ENCODE data around the gene HBG2. TPM values are rescaled to one million over a fixed set of nuclear protein-coding genes. Genes with fewer than 3 reads are reported as not detected.

The HBG2 gene
- total and polyA plus RNA-seq, 9 of the 15 experiments (the other 6 are each of a cell fraction or from before 2014, with no cell fraction given), result 1,626 to 58,619 (median 10,515) TPM

DNA sequence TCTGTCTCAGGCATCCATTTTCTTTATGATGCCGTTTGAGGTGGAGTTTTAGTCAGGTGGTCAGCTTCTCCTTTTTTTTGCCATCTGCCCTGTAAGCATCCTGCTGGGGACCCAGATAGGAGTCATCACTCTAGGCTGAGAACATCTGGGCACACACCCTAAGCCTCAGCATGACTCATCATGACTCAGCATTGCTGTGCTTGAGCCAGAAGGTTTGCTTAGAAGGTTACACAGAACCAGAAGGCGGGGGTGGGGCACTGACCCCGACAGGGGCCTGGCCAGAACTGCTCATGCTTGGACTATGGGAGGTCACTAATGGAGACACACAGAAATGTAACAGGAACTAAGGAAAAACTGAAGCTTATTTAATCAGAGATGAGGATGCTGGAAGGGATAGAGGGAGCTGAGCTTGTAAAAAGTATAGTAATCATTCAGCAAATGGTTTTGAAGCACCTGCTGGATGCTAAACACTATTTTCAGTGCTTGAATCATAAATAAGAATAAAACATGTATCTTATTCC is 26.1 kb upstream of the HBG2 start (continued):
- TF ChIP-seq, protein P1, sequence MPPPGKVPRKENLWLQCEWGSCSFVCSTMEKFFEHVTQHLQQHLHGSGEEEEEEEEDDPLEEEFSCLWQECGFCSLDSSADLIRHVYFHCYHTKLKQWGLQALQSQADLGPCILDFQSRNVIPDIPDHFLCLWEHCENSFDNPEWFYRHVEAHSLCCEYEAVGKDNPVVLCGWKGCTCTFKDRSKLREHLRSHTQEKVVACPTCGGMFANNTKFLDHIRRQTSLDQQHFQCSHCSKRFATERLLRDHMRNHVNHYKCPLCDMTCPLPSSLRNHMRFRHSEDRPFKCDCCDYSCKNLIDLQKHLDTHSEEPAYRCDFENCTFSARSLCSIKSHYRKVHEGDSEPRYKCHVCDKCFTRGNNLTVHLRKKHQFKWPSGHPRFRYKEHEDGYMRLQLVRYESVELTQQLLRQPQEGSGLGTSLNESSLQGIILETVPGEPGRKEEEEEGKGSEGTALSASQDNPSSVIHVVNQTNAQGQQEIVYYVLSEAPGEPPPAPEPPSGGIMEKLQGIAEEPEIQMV (tag; conservative IDR thresholded peaks at IDR 0.05; ENCODE audit: low read depth), result no peak
- no peak for TF ChIP-seq SIRT6 (IDR thresholded peaks at IDR 0.05; ENCODE audit: low read depth, low read length)
- peak; percentile 82 for TF ChIP-seq DACH1 (IDR thresholded peaks at IDR 0.05; ENCODE audit: partially characterized antibody)
- TF ChIP-seq, protein P2, sequence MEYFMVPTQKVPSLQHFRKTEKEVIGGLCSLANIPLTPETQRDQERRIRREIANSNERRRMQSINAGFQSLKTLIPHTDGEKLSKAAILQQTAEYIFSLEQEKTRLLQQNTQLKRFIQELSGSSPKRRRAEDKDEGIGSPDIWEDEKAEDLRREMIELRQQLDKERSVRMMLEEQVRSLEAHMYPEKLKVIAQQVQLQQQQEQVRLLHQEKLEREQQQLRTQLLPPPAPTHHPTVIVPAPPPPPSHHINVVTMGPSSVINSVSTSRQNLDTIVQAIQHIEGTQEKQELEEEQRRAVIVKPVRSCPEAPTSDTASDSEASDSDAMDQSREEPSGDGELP (CRISPR knock-in tag; IDR thresholded peaks at IDR 0.05; ENCODE audit: borderline replicate concordance), result peak; percentile 97
- TF ChIP-seq, protein P3, sequence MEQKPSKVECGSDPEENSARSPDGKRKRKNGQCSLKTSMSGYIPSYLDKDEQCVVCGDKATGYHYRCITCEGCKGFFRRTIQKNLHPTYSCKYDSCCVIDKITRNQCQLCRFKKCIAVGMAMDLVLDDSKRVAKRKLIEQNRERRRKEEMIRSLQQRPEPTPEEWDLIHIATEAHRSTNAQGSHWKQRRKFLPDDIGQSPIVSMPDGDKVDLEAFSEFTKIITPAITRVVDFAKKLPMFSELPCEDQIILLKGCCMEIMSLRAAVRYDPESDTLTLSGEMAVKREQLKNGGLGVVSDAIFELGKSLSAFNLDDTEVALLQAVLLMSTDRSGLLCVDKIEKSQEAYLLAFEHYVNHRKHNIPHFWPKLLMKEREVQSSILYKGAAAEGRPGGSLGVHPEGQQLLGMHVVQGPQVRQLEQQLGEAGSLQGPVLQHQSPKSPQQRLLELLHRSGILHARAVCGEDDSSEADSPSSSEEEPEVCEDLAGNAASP (IDR thresholded peaks at IDR 0.05), result no peak
- no peak for TF ChIP-seq FOXJ3 (CRISPR knock-in tag; IDR thresholded peaks at IDR 0.05)
- peak; percentile 53; the same call in 1 of the 2 replicates for TF ChIP-seq ZNF134 (CRISPR knock-in tag; conservative IDR thresholded peaks at IDR 0.05)
- TF ChIP-seq TSC22D4 (tag; IDR thresholded peaks at IDR 0.05), result no peak
- TF ChIP-seq, protein P4, sequence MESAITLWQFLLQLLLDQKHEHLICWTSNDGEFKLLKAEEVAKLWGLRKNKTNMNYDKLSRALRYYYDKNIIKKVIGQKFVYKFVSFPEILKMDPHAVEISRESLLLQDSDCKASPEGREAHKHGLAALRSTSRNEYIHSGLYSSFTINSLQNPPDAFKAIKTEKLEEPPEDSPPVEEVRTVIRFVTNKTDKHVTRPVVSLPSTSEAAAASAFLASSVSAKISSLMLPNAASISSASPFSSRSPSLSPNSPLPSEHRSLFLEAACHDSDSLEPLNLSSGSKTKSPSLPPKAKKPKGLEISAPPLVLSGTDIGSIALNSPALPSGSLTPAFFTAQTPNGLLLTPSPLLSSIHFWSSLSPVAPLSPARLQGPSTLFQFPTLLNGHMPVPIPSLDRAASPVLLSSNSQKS (CRISPR knock-in tag; IDR thresholded peaks at IDR 0.05), result no peak
- no peak for TF ChIP-seq MIER1 (IDR thresholded peaks at IDR 0.05; ENCODE audit: low read depth)
- TF ChIP-seq ELF2 (CRISPR knock-in tag; IDR thresholded peaks at IDR 0.05), result no peak
- peak; percentile 96 for TF ChIP-seq MYNN (IDR thresholded peaks at IDR 0.05)
- TF ChIP-seq MYNN (CRISPR knock-in tag; IDR thresholded peaks at IDR 0.05), result no peak
- TF ChIP-seq, protein P5, sequence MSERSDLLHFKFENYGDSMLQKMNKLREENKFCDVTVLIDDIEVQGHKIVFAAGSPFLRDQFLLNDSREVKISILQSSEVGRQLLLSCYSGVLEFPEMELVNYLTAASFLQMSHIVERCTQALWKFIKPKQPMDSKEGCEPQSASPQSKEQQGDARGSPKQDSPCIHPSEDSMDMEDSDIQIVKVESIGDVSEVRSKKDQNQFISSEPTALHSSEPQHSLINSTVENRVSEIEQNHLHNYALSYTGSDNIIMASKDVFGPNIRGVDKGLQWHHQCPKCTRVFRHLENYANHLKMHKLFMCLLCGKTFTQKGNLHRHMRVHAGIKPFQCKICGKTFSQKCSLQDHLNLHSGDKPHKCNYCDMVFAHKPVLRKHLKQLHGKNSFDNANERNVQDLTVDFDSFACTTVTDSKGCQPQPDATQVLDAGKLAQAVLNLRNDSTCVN (CRISPR knock-in tag; IDR thresholded peaks at IDR 0.05), result peak; percentile 57; the same call in 1 of the 2 replicates
- TF ChIP-seq KAT2B (IDR thresholded peaks at IDR 0.05; ENCODE audit: low read depth, low read length), result no peak
- TF ChIP-seq, protein P6, sequence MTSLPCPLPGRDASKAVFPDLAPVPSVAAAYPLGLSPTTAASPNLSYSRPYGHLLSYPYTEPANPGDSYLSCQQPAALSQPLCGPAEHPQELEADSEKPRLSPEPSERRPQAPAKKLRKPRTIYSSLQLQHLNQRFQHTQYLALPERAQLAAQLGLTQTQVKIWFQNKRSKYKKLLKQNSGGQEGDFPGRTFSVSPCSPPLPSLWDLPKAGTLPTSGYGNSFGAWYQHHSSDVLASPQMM (CRISPR knock-in tag; IDR thresholded peaks at IDR 0.05), result no peak
- TF ChIP-seq ZNF695 (CRISPR knock-in tag; IDR thresholded peaks at IDR 0.05), result no peak
- no peak for TF ChIP-seq SAFB2 (IDR thresholded peaks at IDR 0.05; ENCODE audit: borderline replicate concordance, low read depth, low read length, severe bottlenecking)
- TF ChIP-seq KAT7 (CRISPR knock-in tag; IDR thresholded peaks at IDR 0.05; ENCODE audit: borderline replicate concordance), result no peak
- TF ChIP-seq, protein P7, sequence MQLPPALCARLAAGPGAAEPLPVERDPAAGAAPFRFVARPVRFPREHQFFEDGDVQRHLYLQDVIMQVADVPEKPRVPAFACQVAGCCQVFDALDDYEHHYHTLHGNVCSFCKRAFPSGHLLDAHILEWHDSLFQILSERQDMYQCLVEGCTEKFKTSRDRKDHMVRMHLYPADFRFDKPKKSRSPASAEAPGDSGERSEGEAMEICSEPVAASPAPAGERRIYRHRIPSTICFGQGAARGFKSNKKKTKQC (CRISPR knock-in tag; IDR thresholded peaks at IDR 0.05), result no peak
